GM19351 (cell line): Measurements from ENCODE around the gene NTRK3.

Experiments used
- ATAC-seq: cut with Tn5 transposase; IDR thresholded peaks from one replicate; pipeline ENCODE4 v1.9.1; 2021; ENCODE audit warnings: mild to moderate bottlenecking, moderate library complexity; ENCODE audit not compliant: unreplicated experiment

The NTRK3 gene

GRCh38 chr15:87907676-87908446, 348.7 kb downstream of the NTRK3 start:
- no peak for ATAC-seq

- ATAC-seq = no peak
Observed at GRCh38 chr15:87906444-87906843, 350.1 kb downstream of the NTRK3 start.

GRCh38 chr15:87902772-87903426, 353.6 kb downstream of the NTRK3 start:
- no peak for ATAC-seq

GRCh38 chr15:87901926-87902690, 354.4 kb downstream of the NTRK3 start:
- no peak for ATAC-seq

GRCh38 chr15:87901008-87901407, 355.5 kb downstream of the NTRK3 start:
- ATAC-seq = no peak

- no peak for ATAC-seq
Observed at GRCh38 chr15:87896936-87897335, 359.6 kb downstream of the NTRK3 start.

GRCh38 chr15:87887177-87887576, 369.4 kb downstream of the NTRK3 start:
- ATAC-seq = no peak

GRCh38 chr15:87881026-87881425, 375.5 kb downstream of the NTRK3 start:
- ATAC-seq = no peak

GRCh38 chr15:87877822-87878542, 378.6 kb downstream of the NTRK3 start:
- ATAC-seq = no peak

GRCh38 chr15:87877114-87877810, 379.3 kb downstream of the NTRK3 start:
- no peak for ATAC-seq

- ATAC-seq = no peak
Observed at GRCh38 chr15:87874896-87875711, 381.4 kb downstream of the NTRK3 start.

GRCh38 chr15:87873516-87873915, 383.0 kb downstream of the NTRK3 start:
- ATAC-seq = no peak

- no peak for ATAC-seq
Observed at GRCh38 chr15:87871731-87872320, 384.7 kb downstream of the NTRK3 start.

- no peak for ATAC-seq
Observed at GRCh38 chr15:87871258-87871681, 385.3 kb downstream of the NTRK3 start.

- ATAC-seq = no peak
Observed at GRCh38 chr15:87866961-87867360, 389.6 kb downstream of the NTRK3 start.

- ATAC-seq = no peak
Observed at GRCh38 chr15:87863152-87863551, 393.4 kb downstream of the NTRK3 start.

GRCh38 chr15:87860743-87861142, 395.8 kb downstream of the NTRK3 start:
- no peak for ATAC-seq

GRCh38 chr15:87858651-87859050, 397.9 kb downstream of the NTRK3 start:
- no peak for ATAC-seq

- no peak for ATAC-seq
Observed at GRCh38 chr15:87851497-87851896, 405.0 kb downstream of the NTRK3 start.
